ENCODE results near the gene IFT20.
"Not testable (repeated sequence)": the region's sequence is repeated elsewhere in the genome, so short reads cannot be mapped to it uniquely, and the experiment has no call there.

IFT20 gene

DNA sequence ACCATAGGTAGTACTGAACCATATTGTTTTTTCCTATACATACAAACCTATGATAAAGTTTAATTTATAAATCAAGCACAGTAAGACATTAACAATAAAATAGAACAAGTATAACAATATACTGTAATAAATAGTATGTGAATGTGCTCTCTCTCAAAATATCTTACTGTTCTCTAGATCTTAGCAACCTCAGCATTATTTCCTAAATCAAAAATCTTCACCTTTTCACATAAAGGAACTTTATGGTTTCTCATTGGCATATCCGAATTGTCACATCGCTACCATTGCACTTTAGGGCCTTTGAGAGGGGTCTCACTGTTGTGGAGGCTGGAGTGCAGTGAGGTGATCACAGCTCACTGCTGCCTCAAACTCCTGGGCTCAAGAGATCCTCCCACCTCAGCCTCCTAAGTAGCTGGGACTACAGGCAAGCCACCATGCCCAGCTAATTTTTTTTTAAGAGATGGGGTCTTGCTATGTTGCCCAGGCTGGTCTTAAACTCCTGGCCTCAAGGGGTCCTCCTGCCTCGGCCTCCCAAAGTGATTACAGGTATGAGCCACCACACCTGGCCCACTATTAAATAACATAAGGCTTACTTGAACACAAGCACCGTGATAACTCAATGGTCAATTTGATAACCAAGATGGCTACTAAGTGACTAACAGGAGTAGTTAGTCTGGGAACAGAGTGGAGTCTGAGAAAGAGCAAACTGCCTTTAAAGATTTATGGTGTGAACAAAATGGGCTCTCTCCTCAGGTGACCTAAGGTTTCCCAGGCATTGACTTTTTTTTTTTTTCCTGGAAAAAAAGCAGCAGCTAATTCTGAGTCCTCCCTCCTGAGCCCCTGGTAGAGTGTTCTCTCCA, 19.2 kb downstream of the IFT20 start:
- DNase-seq (ENCODE audit: low read depth, low spot score), result no peak

DNA sequence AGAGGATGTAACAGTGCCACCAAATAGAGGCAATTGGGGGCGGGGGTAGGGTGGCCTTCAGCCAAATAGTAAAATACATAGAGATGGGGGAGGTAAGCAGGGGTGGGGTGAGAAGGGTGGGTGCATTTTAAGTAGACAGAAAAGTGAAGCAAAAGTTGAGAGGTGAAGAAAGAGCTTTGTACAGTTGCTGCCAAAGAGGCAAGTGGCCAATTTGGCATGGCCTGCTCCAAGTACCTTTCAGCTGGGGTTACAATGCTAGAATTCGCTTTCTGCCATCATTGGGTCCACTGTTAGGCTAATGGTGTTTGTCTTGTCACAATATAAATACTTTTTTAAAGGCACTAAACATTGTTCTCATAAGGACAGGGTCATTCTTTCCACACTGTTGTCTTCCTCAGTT, 21.4 kb downstream of the IFT20 start:
- DNase-seq (ENCODE audit: low read depth, low spot score), result no peak

DNA sequence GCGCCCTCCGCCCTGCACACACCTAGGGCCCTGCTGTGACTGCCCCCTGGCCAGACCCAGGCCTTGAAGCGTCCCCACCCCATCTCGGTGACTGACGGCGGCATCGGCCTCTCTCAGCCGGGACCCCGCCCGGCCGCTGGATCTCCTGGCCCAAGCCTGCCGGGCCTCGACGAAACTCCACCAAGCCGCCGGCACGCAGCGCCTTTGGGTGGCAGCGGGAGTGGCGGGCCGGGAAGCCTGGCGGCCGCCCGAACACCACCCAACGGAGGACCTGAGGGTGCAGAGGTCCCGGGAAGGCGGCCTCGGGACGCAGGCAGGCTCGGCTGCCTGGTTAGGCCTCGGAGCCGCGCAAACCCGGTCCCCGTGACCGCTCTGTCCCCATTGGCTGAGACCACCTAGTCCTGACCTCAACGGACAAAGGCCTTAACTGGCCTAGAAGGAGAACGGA, 28.3 kb downstream of the IFT20 start:
- DNase-seq (ENCODE audit: low read depth, low spot score), result no peak

DNA sequence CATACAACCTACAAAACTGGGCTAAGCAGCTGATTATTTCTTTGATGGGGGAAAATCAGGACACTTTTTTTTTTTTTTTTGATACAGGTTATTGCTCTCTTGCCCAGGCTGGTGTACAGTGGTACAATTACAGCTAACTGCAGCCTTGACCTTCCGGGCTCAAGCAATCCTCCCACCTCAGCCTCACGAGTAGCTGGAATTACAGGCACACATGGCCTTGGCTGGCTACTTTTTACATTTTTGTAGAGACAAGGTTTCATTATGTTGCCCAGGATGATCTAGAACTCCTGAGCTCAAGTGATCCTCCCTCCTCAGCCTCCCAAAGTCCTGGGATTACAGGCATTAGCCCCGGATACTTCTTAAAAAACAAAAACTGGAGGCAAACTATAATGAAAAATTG, 36.8 kb downstream of the IFT20 start:
- no peak for DNase-seq (ENCODE audit: low read depth, low spot score)

DNA sequence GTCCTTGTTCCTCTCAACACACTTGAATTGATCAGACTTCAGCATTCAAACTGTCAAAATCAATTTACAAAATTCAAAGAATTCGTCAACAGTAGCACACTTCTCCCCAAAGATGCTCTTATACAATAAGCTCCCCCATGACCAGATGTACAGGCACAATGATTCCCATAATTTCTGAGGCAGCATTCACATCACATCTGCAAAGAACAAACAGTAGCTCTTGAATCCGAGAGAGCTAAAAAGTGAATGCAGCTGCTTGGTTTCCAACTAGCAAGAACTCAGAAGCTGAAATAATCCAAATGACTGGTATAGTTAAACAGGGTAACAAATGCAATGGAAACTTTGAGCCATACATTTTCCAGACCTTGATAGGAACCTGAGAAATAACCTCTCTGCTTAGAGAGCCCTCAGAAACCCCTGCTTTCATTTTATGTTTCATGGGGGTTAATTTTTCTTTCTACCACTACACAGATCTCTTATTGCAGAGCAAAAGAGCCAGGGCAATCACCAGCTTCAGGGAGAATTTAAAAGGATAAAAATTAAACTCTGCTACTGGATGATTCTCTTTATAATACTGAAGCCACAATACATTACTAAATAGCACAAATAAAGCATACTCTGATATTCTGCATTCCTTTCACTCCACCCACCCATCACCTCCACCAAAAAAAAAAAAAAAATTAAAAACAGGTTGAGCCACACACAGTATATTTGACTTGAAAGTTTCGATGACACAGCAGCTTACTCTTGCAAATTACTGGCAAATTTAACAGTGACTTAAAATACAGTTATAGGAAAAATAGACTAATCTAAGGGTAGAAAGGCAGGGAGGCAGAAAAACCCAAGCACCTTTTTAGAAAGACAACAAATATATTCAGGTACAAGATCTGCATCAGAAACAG, 39.3 kb downstream of the IFT20 start:
- DNase-seq (ENCODE audit: low read depth, low spot score), result no peak

DNA sequence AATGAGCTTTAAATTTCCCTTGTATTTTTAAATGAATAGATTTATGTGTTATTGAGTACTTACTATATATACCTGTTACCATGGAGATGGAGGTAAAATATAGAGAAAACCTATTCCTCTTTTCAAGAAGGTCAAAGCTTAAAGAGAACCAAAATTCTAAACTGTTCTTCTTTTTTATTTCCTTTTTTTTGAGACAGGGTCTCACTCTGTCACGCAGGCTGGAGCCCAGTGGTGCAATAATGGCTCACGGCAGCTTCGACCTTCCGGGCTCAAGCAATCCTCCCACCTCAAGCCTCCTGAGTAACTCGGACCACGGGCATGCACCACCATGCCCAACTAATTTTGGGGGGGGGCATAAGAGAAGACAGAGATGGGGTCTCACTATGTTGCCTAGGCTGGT, 41.3 kb downstream of the IFT20 start:
- no peak for DNase-seq (ENCODE audit: low read depth, low spot score)

DNA sequence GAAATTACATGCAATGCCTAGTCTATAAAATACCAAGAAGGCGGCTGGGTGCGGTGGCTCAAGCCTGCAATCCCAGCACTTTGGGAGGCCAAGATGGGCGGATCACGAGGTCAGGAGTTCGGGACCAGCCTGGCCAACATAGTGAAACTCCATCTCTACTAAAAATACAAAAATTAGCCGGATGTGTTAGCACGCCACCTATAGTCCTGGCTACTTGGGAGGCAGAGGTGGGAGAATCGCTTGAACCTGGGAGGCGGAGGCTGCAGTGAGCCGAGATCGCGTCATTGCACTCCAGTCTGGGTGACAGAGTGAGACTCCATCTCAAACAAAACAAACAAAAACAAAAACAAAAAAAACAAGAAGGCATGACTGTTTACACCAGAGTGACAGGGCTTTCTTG, 42.4 kb downstream of the IFT20 start:
- not testable (repeated sequence) for DNase-seq (ENCODE audit: low read depth, low spot score)

DNA sequence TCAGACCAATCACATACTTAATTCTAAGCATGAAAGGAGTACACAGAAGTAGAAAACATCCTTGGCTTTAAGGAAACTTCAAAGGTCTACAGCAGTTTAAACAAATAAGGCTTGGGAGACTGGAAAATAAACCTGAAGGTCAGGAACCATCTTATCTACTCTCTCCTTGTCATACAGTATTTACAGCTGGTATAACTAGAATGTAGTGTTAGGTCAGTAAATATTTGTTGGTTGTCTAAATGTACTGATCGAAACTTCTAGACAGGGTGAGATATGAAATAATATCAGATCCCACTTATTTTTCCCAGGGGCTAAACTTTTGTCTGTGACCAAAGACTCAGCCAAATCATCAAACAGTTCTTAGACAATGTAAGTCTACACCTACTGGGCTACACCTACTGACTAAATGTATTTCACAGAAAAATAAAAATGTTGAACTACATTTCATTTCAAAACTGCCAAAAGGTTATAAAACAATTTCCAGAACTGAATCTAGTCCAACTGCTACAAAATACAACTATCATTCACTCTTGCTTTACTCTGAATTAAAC, 43.4 kb downstream of the IFT20 start:
- no peak for DNase-seq (ENCODE audit: low read depth, low spot score)

DNA sequence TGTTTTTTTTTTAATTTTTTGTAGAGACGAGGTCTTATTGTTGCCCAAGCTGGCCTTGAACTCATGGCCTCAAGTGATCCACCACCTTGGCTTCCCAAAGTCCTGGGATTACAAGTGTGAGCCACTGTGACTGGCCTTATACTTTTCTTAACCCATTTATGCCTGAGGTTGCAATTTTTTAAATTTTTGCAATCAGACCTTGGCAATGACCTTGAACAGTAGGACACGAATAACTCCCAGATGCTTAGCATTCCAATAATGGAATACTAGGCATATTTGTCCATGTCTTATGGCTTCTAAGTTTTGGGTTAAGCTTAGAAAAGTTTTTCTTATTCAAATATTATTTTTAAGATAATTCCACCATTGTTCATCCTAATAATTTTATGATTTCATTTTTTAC, 44.6 kb downstream of the IFT20 start:
- DNase-seq (ENCODE audit: low read depth, low spot score), result no peak

DNA sequence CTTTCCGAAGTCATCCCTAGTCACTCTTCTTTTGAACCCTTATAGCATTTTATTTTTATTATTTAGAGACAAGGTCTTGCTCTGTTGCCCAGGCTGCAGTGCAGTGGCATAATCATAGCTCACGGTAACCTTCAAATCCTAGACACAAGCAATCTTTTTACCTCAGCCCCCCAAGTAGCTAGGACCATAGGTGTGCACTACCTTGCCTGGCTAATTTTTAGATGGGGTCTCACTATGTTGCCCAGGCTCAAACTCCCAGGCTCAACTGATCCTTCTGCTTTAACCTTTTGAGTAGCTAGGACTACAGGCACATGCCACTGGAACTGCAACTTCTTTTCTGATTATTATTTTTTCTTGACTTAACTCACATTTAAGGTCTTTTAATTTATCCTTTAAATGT, 49.3 kb downstream of the IFT20 start:
- no peak for DNase-seq (ENCODE audit: low read depth, low spot score)

DNA sequence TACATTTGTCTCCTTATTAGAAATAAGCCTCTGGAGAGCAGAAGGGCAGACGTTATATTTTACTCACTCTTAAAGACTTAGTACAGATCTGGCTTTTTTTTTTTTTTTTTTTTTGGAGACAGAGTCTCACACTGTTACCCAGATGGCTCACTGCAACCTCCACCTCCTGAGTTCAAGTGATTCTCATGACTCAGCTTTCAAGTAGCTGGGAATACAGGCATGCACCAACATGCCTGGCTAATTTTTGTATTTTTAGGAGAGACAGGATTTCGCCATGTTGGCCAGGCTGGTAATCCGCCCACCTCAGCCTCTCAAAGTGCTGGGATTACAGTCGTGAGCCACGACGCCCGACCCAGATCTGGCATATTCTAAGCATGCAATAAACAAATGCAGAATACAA, 52.7 kb downstream of the IFT20 start:
- peak; percentile 15 for DNase-seq (ENCODE audit: low read depth, low spot score)

DNA sequence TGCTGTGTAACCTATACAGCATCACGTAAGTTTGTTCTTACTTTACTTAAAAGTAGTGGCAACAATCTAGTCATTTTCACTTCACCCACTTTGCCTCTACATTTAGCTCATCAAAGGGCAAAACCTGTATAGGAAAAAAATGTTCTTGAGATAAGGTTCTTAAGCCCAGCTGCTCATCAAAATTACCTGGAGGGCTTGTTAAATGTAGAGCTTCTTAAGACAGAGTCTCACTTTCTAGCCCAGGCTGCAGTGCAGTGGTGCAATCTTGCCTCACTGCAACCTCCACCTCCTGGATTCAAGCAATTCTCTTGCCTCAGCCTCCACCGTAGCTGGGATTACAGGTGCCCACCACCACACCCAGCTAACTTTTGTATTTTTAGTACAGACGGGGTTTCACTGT, 54.4 kb downstream of the IFT20 start:
- no peak for DNase-seq (ENCODE audit: low read depth, low spot score)

DNA sequence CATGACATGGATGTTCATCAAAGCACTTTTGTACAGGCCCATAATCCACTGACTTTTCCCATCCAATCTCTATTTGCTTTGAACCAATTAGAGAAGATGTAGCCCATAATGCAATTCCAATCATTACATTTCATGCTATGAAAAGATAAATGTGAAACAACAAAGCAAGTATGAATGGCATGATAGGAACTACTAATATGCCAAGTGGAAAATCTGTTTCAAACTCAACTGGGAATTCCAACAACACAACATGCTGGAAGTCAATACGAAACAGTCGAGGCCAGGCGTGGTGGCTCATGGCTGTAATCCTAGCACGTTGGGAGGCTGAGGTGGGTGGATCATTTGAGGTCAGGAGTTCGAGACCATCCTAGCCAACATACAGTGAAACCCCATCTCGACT, 55.9 kb downstream of the IFT20 start:
- no peak for DNase-seq (ENCODE audit: low read depth, low spot score)

All from brain pericyte (primary cell).